ENCODE data around the gene CCNA1. TPM values are rescaled to one million over a fixed set of nuclear protein-coding genes. Genes with fewer than 3 reads are reported as not detected.

The CCNA1 gene
- total RNA-seq, 1 experiment from 2014 or later = not detected

GRCh38 chr13:36421447-36421846 is 10.8 kb upstream of the CCNA1 start:
- TF ChIP-seq TCF7L2 (IDR thresholded peaks at IDR 0.05; ENCODE audit: low read depth, low read length) = no peak
- no peak for TF ChIP-seq CTCF (IDR thresholded peaks at IDR 0.05)
- no peak for TF ChIP-seq POLR2AphosphoS5 (IDR thresholded peaks at IDR 0.05; ENCODE audit: low read depth, low read length)
- no peak for TF ChIP-seq SIN3A (IDR thresholded peaks at IDR 0.05; ENCODE audit: borderline replicate concordance, insufficient read depth, low read depth, low read length)
- no peak for TF ChIP-seq REST (IDR thresholded peaks at IDR 0.05; ENCODE audit: insufficient read depth in 1 of 2, low read depth in 2 of 2, low read length in 1 of 2)
- no peak overlapping the region for H3K4me3 ChIP-seq (ENCODE audit: low read depth in 2 of 2, low read length in 2 of 2)
- ChIA-PET CTCF (no interaction called here), POLR2A (no interaction called here)
- no peaks in the 10 kb centered on the region for H3K9me3 ChIP-seq (ENCODE audit: control insufficient read depth, insufficient read depth, low read depth, low read length)
- in situ Hi-C loops (cut with HindIII; ENCODE audit: low pct_unique_long_range_greater_than_20kb, low sequenced_read_pairs) (no loop called here), intact Hi-C loops (cut with micrococcal nuclease; ENCODE audit: unreplicated experiment) (loop anchor here (2.0 kb wide), 1 partner anchor 315 kb away; no protein-coding TSS in a partner anchor)
- DNase-seq (ENCODE audit: low read depth, low spot score) (no peak), ATAC-seq (no peak)
- no peaks in the 10 kb centered on the region for H3K36me3 ChIP-seq (ENCODE audit: control insufficient read depth, insufficient read depth, low read length)
- H3K27ac ChIP-seq (ENCODE audit: low read length) = no peak overlapping the region
- H3K27me3 ChIP-seq (ENCODE audit: control insufficient read depth, insufficient read depth, low read length) = no peaks in the 10 kb centered on the region
- BruUV-seq (replicated peaks) = no TSS peak
- H3K4me1 ChIP-seq (ENCODE audit: control insufficient read depth, insufficient read depth, low read length) = no peaks in the 10 kb centered on the region; the same call in 1 of the 2 replicates

GRCh38 chr13:36428086-36428485 is 4.2 kb upstream of the CCNA1 start:
- no peak overlapping the region for H3K4me3 ChIP-seq (ENCODE audit: low read depth in 2 of 2, low read length in 2 of 2)
- in situ Hi-C loops (cut with HindIII; ENCODE audit: low pct_unique_long_range_greater_than_20kb, low sequenced_read_pairs) = no loop called here
- ChIA-PET CTCF (no interaction called here), POLR2A (no interaction called here)
- H3K27ac ChIP-seq (ENCODE audit: low read length) = no peak overlapping the region
- DNase-seq (ENCODE audit: low read depth, low spot score) (no peak), ATAC-seq (no peak)
- no peaks in the 10 kb centered on the region for H3K36me3 ChIP-seq (ENCODE audit: control insufficient read depth, insufficient read depth, low read length)
- TF ChIP-seq POLR2AphosphoS5 (IDR thresholded peaks at IDR 0.05; ENCODE audit: low read depth, low read length) (no peak), SIN3A (IDR thresholded peaks at IDR 0.05; ENCODE audit: borderline replicate concordance, insufficient read depth, low read depth, low read length) (no peak), REST (IDR thresholded peaks at IDR 0.05; ENCODE audit: insufficient read depth in 1 of 2, low read depth in 2 of 2, low read length in 1 of 2) (no peak), TCF7L2 (IDR thresholded peaks at IDR 0.05; ENCODE audit: low read depth, low read length) (no peak), CTCF (IDR thresholded peaks at IDR 0.05) (no peak)
- H3K4me1 ChIP-seq (ENCODE audit: control insufficient read depth, insufficient read depth, low read length) = no peaks in the 10 kb centered on the region
- intact Hi-C loops (cut with micrococcal nuclease; ENCODE audit: unreplicated experiment) = no loop called here
- H3K9me3 ChIP-seq (ENCODE audit: control insufficient read depth, insufficient read depth, low read depth, low read length) = no peaks in the 10 kb centered on the region
- H3K27me3 ChIP-seq (ENCODE audit: control insufficient read depth, insufficient read depth, low read length) = no peaks in the 10 kb centered on the region
- BruUV-seq (replicated peaks) = no TSS peak

All from Panc1 (cell line).